ENCODE measurements around the gene CDC42. TPM values are rescaled to one million over a fixed set of nuclear protein-coding genes. Genes with fewer than 3 reads are reported as not detected.

Gene CDC42
- total and polyA plus RNA-seq, 2 experiments from 2014 or later, result 119 to 184 TPM

DNA sequence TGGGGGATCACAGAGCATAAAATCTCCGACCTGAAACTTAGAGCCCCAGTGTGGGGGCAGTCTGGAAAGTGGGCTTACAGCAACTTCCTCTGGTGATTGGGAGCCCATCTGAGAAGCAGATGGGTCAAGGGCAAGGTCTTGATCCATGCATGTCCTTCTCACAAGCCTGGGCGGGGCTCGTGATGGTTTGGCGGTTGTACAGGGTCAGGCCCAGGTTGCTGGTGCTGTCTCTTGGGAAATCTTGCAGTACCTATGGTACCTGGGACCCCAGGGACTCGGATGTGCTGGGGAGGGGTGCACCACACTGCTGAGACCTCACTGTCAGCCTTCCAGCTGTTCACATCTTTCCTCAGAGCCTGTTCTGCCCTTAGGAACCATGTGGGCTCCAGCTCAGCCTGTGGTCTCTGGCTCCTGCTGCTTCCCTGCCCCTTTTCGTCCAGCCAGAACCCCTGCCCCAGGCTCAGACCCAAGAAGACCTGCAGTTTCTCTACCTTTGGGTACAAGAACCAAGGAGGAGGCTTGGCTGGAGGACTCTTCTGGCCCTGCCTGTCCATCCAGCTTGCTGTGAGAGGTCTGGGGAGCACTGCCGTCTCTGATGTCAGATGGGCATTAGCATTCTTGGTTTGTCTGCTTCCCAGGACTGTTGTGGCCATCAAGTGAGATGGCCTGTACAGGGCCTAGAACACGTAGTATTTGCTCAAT, 65.9 kb downstream of the CDC42 start:
- DNase-seq (ENCODE audit: low spot score) (no peak), ATAC-seq (no peak)
- no peaks in the 10 kb centered on the region for H3K9me2 ChIP-seq (ENCODE audit: insufficient read depth)
- Mint-ChIP-seq H3K36me3 (ENCODE audit: low read depth) (no peaks in the 10 kb centered on the region; the same call in 2 of the 3 replicates), H3K27ac (no peak overlapping the region; the same call in 1 of the 2 replicates), H3K4me3 (no peak overlapping the region), H3K9me3 (no peaks in the 10 kb centered on the region), H3K4me1 (peaks cover 53% of the 10 kb centered on the region), H3K27me3 (ENCODE audit: insufficient read depth, low read depth, poor library complexity) (peaks cover 20% of the 10 kb centered on the region)
- no peak overlapping the region for H3K4me2 ChIP-seq
- 0 out of 2 replicates have a peak, but pooled peaks cover 4% of the 10 kb centered on the region for H3K79me2 ChIP-seq (replicated peaks; ENCODE audit: insufficient read depth)
- no peak overlapping the region for H3K27ac ChIP-seq (ENCODE audit: low read depth)
- TF ChIP-seq NANOG (IDR thresholded peaks at IDR 0.05; ENCODE audit: borderline replicate concordance) (no peak), JUNB (IDR thresholded peaks at IDR 0.05; ENCODE audit: unreplicated experiment) (no peak), EZH2phosphoT487 (IDR thresholded peaks at IDR 0.05; ENCODE audit: unreplicated experiment) (no peak), STAT1 (IDR thresholded peaks at IDR 0.05; ENCODE audit: unreplicated experiment) (no peak), ZNF331 (CRISPR knock-in tag; IDR thresholded peaks at IDR 0.05; ENCODE audit: low read depth) (no peak), POLR2AphosphoS5 (IDR thresholded peaks at IDR 0.05; ENCODE audit: low read depth) (no peak), EZH2 (IDR thresholded peaks at IDR 0.05; ENCODE audit: low read depth, unreplicated experiment) (no peak), ZNF114 (CRISPR knock-in tag; IDR thresholded peaks at IDR 0.05) (no peak)
- TF ChIP-seq, protein P1, sequence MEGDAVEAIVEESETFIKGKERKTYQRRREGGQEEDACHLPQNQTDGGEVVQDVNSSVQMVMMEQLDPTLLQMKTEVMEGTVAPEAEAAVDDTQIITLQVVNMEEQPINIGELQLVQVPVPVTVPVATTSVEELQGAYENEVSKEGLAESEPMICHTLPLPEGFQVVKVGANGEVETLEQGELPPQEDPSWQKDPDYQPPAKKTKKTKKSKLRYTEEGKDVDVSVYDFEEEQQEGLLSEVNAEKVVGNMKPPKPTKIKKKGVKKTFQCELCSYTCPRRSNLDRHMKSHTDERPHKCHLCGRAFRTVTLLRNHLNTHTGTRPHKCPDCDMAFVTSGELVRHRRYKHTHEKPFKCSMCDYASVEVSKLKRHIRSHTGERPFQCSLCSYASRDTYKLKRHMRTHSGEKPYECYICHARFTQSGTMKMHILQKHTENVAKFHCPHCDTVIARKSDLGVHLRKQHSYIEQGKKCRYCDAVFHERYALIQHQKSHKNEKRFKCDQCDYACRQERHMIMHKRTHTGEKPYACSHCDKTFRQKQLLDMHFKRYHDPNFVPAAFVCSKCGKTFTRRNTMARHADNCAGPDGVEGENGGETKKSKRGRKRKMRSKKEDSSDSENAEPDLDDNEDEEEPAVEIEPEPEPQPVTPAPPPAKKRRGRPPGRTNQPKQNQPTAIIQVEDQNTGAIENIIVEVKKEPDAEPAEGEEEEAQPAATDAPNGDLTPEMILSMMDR (conservative IDR thresholded peaks at IDR 0.05; ENCODE audit: low read depth in 2 of 2), result no peak
- TF ChIP-seq, protein P2, sequence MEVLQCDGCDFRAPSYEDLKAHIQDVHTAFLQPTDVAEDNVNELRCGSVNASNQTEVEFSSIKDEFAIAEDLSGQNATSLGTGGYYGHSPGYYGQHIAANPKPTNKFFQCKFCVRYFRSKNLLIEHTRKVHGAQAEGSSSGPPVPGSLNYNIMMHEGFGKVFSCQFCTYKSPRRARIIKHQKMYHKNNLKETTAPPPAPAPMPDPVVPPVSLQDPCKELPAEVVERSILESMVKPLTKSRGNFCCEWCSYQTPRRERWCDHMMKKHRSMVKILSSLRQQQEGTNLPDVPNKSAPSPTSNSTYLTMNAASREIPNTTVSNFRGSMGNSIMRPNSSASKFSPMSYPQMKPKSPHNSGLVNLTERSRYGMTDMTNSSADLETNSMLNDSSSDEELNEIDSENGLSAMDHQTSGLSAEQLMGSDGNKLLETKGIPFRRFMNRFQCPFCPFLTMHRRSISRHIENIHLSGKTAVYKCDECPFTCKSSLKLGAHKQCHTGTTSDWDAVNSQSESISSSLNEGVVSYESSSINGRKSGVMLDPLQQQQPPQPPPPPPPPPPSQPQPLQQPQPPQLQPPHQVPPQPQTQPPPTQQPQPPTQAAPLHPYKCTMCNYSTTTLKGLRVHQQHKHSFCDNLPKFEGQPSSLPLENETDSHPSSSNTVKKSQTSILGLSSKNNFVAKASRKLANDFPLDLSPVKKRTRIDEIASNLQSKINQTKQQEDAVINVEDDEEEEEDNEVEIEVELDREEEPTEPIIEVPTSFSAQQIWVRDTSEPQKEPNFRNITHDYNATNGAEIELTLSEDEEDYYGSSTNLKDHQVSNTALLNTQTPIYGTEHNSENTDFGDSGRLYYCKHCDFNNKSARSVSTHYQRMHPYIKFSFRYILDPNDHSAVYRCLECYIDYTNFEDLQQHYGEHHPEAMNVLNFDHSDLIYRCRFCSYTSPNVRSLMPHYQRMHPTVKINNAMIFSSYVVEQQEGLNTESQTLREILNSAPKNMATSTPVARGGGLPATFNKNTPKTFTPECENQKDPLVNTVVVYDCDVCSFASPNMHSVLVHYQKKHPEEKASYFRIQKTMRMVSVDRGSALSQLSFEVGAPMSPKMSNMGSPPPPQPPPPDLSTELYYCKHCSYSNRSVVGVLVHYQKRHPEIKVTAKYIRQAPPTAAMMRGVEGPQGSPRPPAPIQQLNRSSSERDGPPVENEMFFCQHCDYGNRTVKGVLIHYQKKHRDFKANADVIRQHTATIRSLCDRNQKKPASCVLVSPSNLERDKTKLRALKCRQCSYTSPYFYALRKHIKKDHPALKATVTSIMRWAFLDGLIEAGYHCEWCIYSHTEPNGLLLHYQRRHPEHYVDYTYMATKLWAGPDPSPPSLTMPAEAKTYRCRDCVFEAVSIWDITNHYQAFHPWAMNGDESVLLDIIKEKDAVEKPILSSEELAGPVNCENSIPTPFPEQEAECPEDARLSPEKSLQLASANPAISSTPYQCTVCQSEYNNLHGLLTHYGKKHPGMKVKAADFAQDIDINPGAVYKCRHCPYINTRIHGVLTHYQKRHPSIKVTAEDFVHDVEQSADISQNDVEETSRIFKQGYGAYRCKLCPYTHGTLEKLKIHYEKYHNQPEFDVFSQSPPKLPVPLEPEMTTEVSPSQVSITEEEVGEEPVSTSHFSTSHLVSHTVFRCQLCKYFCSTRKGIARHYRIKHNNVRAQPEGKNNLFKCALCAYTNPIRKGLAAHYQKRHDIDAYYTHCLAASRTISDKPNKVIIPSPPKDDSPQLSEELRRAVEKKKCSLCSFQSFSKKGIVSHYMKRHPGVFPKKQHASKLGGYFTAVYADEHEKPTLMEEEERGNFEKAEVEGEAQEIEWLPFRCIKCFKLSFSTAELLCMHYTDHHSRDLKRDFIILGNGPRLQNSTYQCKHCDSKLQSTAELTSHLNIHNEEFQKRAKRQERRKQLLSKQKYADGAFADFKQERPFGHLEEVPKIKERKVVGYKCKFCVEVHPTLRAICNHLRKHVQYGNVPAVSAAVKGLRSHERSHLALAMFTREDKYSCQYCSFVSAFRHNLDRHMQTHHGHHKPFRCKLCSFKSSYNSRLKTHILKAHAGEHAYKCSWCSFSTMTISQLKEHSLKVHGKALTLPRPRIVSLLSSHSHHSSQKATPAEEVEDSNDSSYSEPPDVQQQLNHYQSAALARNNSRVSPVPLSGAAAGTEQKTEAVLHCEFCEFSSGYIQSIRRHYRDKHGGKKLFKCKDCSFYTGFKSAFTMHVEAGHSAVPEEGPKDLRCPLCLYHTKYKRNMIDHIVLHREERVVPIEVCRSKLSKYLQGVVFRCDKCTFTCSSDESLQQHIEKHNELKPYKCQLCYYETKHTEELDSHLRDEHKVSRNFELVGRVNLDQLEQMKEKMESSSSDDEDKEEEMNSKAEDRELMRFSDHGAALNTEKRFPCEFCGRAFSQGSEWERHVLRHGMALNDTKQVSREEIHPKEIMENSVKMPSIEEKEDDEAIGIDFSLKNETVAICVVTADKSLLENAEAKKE (CRISPR knock-in tag; IDR thresholded peaks at IDR 0.05), result no peak
- TF ChIP-seq, protein P3, sequence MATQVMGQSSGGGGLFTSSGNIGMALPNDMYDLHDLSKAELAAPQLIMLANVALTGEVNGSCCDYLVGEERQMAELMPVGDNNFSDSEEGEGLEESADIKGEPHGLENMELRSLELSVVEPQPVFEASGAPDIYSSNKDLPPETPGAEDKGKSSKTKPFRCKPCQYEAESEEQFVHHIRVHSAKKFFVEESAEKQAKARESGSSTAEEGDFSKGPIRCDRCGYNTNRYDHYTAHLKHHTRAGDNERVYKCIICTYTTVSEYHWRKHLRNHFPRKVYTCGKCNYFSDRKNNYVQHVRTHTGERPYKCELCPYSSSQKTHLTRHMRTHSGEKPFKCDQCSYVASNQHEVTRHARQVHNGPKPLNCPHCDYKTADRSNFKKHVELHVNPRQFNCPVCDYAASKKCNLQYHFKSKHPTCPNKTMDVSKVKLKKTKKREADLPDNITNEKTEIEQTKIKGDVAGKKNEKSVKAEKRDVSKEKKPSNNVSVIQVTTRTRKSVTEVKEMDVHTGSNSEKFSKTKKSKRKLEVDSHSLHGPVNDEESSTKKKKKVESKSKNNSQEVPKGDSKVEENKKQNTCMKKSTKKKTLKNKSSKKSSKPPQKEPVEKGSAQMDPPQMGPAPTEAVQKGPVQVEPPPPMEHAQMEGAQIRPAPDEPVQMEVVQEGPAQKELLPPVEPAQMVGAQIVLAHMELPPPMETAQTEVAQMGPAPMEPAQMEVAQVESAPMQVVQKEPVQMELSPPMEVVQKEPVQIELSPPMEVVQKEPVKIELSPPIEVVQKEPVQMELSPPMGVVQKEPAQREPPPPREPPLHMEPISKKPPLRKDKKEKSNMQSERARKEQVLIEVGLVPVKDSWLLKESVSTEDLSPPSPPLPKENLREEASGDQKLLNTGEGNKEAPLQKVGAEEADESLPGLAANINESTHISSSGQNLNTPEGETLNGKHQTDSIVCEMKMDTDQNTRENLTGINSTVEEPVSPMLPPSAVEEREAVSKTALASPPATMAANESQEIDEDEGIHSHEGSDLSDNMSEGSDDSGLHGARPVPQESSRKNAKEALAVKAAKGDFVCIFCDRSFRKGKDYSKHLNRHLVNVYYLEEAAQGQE (IDR thresholded peaks at IDR 0.05; ENCODE audit: unreplicated experiment), result no peak
- no peaks in the 10 kb centered on the region for H3K27me3 ChIP-seq (ENCODE audit: insufficient read depth)
- H3F3A ChIP-seq (replicated peaks; ENCODE audit: low read depth), result no peaks in the 10 kb centered on the region
- no peaks in the 10 kb centered on the region for H3K36me3 ChIP-seq (ENCODE audit: insufficient read depth)
- peaks cover 13% of the 10 kb centered on the region for H3K4me1 ChIP-seq (ENCODE audit: insufficient read depth)
- H2AFZ ChIP-seq, result no peak overlapping the region
- no peak overlapping the region for H3K4me3 ChIP-seq
- peaks cover 17% of the 10 kb centered on the region; the same call in 1 of the 2 replicates for H4K20me1 ChIP-seq (replicated peaks; ENCODE audit: insufficient read depth)
